SKM-1 (cell line): ENCODE results near the gene ZNF699.
"Not testable (repeated sequence)": the region's sequence is repeated elsewhere in the genome, so short reads cannot be mapped to it uniquely, and the experiment has no call there.

Experiments
- DNase-seq: peaks from one replicate; lab custom pipeline; 2025; ENCODE audit not compliant: unreplicated experiment; lab: John Stamatoyannopoulos, UW

The ZNF699 gene

DNA sequence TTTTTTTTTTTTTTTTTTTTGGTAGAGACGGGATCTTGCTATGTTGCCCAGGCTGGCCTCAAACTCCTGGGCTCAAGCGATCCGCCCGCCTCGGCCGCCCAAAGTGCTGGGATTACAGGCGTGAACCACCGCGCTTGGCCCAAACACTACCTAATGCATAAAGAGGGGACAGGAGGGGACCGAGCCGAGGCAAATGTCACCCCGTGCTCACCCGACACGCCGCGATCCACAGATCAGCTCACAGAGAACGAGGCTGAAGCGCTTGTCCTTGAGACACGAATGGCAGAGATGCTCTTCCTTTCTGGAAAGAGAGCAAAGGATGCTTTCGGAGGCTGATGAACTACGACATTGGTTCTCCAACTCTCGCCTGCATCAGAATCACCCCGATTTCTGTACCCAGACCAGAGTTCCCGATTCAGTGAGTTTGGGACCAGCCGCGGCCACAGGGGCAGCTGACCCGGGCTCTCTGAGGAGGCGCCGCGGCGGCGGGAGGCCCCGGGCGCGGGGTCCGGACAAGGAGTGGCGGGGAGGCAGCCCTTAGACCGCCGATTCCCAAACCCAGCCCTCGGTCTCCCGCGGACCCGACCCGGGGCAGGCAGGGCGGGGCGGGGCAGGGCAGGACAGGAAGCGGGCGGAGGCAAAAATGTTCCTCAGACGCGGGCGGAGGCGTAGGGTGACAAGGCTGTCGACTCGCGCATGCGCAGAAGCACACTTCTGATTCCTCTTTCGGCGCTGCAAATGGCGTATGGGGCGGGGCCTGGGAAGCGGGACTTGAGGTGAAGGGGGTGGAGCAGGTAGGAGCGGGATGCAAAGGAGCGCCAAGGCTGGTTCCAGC is at the start of gene ZNF699:
TSS of gene ZNF699 (minus strand) at position 700 of the 835 bp plus-strand sequence. CDS start 4,719 bp downstream, outside the sequence.
- DNase-seq = peak; percentile 98

DNA sequence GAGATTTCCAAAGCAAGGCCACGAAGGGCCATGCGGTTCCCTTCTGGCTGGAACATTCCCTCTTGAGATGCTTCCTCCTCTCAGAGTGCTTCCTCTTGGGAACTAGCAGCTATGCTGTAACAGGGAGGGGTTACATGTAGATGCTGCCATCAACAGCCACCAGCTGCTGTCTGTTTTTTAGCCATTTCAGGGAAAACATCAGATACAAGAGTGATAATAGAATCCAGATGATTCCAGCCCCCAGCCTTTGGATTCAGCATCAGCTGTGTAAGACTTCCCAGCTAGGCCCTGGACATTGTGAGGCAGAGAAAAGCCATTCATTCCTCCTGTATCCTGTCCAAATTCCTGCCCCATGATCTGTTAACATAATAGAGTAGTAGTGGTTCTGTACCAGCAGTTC is 45.0 kb upstream of the ZNF699 start:
- DNase-seq = no peak

DNA sequence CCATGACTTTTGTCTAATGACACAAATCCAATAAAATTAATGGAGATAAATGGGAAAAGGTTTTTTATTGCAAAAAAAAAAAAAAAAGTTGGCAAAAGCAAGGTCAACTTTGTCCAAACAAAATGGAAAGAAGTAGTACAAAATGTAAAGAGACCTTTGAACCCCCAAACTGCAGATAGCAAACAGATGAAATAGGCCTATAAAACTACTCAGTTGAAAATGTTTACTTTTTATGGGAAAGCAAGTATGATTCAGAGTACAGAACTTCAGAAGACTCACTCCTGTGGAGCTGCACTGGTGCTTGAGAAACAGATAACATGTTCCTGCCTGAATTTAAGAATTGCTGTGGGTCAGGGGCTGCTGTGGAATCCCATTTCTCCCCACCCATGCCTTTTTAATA is 43.4 kb upstream of the ZNF699 start:
- no peak for DNase-seq

DNA sequence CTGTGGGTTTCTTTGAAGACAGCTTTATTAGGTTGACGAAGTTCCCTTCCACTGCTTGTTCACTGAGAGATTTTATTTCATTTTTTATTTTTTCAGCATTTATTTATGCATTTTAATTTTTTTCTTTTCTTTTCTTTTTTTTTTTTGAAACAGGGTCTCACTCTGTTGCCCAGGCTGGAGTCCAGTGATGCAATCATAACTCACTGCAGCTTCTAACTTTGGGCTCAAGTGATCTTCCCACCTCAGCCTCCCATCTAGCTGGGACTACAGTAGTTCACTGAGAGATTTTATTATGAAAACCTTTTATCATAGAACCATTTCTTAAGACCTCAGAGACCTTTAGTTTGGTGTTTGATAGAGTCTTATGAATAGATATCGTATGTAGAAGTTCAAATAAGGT is 42.9 kb upstream of the ZNF699 start:
- no peak for DNase-seq

DNA sequence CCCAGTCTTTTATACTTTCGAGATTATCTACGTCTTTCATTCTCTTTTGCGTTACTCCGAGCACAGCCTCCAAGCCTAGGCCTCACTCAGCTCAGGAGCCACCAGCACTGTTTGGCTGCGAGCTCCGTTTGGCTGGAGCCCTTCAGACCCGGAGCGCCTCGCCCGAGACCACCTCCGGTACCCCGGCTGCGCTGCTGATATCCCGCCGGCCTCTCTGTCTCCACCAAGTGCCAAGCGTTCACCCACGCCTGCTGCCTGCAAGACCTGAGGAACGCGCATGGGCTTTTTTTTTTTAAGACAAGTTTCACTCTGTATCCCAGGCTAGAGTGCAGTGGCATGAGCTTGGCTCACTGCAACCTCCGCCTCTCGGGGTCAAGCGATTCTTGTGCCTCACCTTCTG is 39.0 kb upstream of the ZNF699 start:
- DNase-seq = no peak

GRCh38 chr19:9348253-9348652 is 38.6 kb upstream of the ZNF699 start:
- DNase-seq = no peak

GRCh38 chr19:9345005-9345404 is 35.4 kb upstream of the ZNF699 start:
- DNase-seq = no peak

- DNase-seq = no peak
Measured at GRCh38 chr19:9342610-9343304, 33.1 kb upstream of the ZNF699 start.

GRCh38 chr19:9329999-9330398 is 20.4 kb upstream of the ZNF699 start:
- DNase-seq = no peak

DNA sequence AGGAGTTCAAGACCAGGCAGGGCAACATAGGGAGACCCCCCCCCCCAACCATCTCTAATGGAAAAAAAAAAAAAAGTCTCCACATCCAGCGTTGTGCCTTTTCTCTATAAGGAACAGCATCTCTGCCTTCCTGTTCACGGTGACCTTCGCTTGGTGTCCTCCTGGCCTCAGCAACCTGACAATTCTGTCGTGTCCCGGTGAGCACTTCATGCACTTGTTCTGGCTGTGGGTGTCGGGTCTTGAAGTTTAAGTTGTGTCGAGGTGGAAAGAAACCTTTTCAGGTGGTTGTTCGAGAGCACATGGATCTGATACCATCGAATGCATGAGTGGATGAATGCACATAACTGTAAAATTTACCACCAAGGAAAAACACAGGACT is 14.9 kb upstream of the ZNF699 start:
- no peak for DNase-seq

GRCh38 chr19:9323919-9324583 is 14.4 kb upstream of the ZNF699 start, which contains the start of gene ZNF559:
Gene ZNF559 (plus strand): TSS chr19:9324179. CDS start chr19:9338550, 14,371 bp downstream.
- DNase-seq = peak; percentile 95

DNA sequence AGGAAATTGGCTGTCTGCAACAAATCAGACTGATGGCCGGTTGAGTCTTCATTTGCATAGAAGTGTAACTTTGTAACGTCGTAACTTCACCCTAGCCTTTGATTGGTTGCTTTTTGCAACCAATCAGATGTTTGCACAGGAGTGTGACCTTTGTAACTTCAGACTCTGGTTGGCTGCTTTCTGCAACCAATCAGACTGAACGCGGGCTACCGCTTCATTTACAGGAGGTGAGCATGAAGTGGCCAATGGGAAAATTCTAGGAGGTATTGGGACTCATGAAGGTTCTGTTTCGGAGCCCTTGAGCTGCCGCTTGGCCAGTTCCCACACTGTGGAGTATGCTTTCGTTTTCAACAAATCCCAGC is 13.9 kb upstream of the ZNF699 start:
- peak; percentile 63 for DNase-seq

DNA sequence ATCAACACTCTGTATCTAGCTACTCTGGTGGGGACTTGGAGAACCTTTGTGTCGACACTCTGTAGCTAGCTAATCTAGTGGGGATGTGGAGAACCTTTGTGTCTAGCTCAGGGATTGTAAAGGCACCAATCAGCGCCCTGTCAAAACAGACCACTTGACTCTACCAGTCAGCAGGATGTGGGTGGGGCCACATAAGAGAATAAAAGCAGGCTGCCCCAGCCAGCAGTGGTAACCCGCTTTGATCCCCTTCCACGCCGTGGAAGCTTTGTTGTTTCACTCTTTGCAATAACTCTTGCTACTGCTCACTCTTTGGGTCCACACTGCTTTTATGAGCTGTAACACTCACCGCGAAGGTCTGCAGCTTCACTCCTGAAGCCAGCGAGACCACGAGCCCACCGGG is 12.6 kb upstream of the ZNF699 start:
- DNase-seq = not testable (repeated sequence)

DNA sequence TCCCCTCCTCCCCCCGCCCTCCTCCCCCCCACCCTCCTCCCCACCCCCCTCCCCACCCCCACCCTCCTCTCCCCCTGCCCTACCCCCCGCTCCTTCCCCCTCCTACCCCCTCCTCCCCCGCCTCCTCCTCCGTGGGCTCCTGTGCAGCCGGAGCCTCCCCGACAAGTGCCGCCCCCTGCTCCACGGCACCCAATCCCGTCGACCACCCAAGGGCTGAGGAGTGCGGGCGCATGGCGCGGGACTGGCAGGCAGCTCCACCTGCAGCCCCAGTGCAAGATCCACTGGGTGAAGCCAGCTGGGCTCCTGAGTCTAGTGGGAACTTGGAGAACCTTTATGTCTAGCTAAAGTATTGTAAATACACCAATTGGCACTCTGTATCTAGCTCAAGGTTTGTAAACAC is 12.1 kb upstream of the ZNF699 start:
- DNase-seq = not testable (repeated sequence)

DNA sequence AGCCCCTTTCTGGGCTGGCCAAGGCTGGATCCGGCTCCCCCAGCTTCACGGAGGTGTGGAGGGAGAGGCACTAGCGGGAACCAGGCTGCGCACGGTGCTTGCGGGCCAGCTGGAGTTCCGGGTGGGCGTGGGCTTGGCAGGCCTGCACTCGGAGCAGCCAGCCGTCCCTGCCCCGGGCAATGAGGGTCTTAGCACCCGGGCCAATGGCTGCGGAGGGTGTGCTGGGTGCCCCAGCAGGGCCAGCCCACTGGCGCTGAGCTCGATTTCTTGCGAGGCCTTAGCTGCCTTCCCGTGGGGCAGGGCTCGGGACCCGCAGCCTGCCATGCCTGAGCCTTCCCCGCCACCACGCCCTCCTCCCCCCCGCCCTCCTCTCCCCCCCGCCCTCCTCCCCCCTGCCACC is 11.7 kb upstream of the ZNF699 start:
- no peak for DNase-seq

- no peak for DNase-seq
Measured at GRCh38 chr19:9313756-9314155, 4.1 kb upstream of the ZNF699 start.

GRCh38 chr19:9309974-9310446 is 372 bp upstream of the ZNF699 start:
- DNase-seq = peak; percentile 98

GRCh38 chr19:9308091-9308770 is 1.4 kb downstream of the ZNF699 start:
- DNase-seq = no peak

GRCh38 chr19:9306443-9306842 is 3.2 kb downstream of the ZNF699 start:
- no peak for DNase-seq

DNA sequence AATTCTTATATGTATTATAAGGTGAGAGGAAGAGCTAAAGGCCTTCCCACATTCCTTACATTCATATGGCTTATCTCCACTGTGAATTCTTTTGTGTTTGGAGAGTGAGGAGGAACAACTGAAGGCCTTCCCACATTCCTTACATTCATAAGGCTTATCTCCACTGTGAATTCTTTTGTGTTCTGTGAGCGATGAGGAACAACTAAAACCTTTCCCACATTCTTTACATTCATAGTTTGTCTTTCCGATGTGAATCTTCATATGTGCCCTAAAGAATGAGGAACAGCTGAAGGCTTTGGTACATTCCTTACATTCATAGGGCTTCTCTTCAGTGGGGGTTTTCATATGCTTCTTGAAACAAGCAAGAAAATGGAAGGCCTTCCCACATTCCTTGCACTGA is 13.3 kb downstream of the ZNF699 start:
- no peak for DNase-seq

- DNase-seq = no peak
Measured at GRCh38 chr19:9295411-9295849, 14.2 kb downstream of the ZNF699 start.
